K562 (cell line): ENCODE measurements around the gene ANKS1B. TPM values are rescaled to one million over a fixed set of nuclear protein-coding genes. Genes with fewer than 3 reads are reported as not detected.

Experiments used
- ATAC-seq: fragments of 200-7000 bp; cut with Tn5 transposase; 3 replicates; pipeline ENCODE4 v1.9.1; 2020; ENCODE audit warnings: moderate library complexity
- BruUV-seq: library from RNA; stranded (reverse); fragments of 400-500 nt; replicated peaks from 2 replicates; lab custom pipeline; 2021; lab: Mats Ljungman, UMichigan
- CTCF ChIA-PET: fragments of 300-600 bp; formaldehyde crosslinking; extraction: SDS; loops from one replicate; lab custom pipeline; 2021; ENCODE audit warnings: low intra/inter-chr PET ratio; lab: Yijun Ruan, JAX
- POLR2A ChIA-PET: fragments of 300-600, 350-650 bp; sonication (Branson Sonifier 250); formaldehyde crosslinking; extraction: SDS; loops from one replicate; lab custom pipeline; 2021; ENCODE audit warnings: antibody characterized with exemption, inconsistent platforms; lab: Yijun Ruan, JAX
- DNase-seq, 4 experiments: peaks; one replicate each; pipeline versions ENCODE4 v3.0.0 to v3.0.0-alpha.2; 2011 to 2018; ENCODE audit warnings: low spot score in 3 of 4, mixed read lengths in 3 of 4; ENCODE audit errors: extremely low read depth in 1 of 4
- FAIRE-seq: peaks from 2 replicates; lab custom pipeline; 2011; peaks lifted over from hg19 to GRCh38; lab: Jason Lieb, UNC
- H2AFZ ChIP-seq: 2 replicates; pipeline ENCODE4 v1.6.0; 2011; ENCODE audit warnings: low read depth, low read length, control low read depth, inconsistent platforms
- H3K27ac ChIP-seq: fragments of 200-600 bp; 3 replicates; pipeline ENCODE4 v1.8.0; 2011; ENCODE audit warnings: low read depth, mild to moderate bottlenecking, control low read depth, inconsistent platforms, low read length, moderate library complexity, mixed read lengths; ENCODE audit errors: extremely low read depth
- H3K27me3 ChIP-seq, 2 experiments: fragments of 300-600 bp in 1 of 2; 2 replicates in 1 of 2; 3 replicates in 1 of 2; pipeline versions ENCODE4 v1.6.0 to v1.8.0; 2011; ENCODE audit warnings: inconsistent platforms in 2 of 2, low read length in 2 of 2, mild to moderate bottlenecking in 1 of 2, mixed read lengths in 1 of 2, moderate library complexity in 1 of 2; ENCODE audit not compliant: control insufficient read depth in 2 of 2, insufficient read depth in 2 of 2
- H3K36me3 ChIP-seq: fragments of 300-600 bp; 3 replicates; pipeline ENCODE4 v1.8.0; 2011; ENCODE audit warnings: mild to moderate bottlenecking, low read length, inconsistent platforms; ENCODE audit not compliant: control insufficient read depth, insufficient read depth
- H3K4me1 ChIP-seq, 2 experiments: fragments of 200-600 bp in 1 of 2; replicated peaks in 1 of 2; 2 replicates in 1 of 2; 3 replicates in 1 of 2; pipeline versions ENCODE4 v1.5.1 to v1.8.0; 2011; ENCODE audit warnings: inconsistent platforms in 2 of 2, low read length in 2 of 2, mild to moderate bottlenecking in 1 of 2, mixed read lengths in 1 of 2, moderate library complexity in 1 of 2; ENCODE audit not compliant: control insufficient read depth in 2 of 2, insufficient read depth in 2 of 2
- H3K4me2 ChIP-seq: 2 replicates; pipeline ENCODE4 v1.6.1; 2011; ENCODE audit warnings: low read length, control low read depth, inconsistent platforms, mixed read lengths; ENCODE audit not compliant: insufficient read depth
- H3K4me3 ChIP-seq: fragments of 200-600 bp; sonication (generic), shearing (Covaris generic); 2 replicates; pipeline ENCODE4 v1.5.1; 2016; ENCODE audit warnings: control low read depth, inconsistent platforms
- H3K79me2 ChIP-seq: fragments of 200-600 bp; 3 replicates; pipeline ENCODE4 v1.8.0; 2011; ENCODE audit warnings: low read length, inconsistent platforms; ENCODE audit not compliant: control insufficient read depth, insufficient read depth
- H3K9ac ChIP-seq, 2 experiments: 2 replicates each; pipeline versions ENCODE4 v1.6.0 to v1.6.1; 2011; ENCODE audit warnings: low read depth in 2 of 2, low read length in 2 of 2, control low read depth in 1 of 2, inconsistent platforms in 1 of 2, mild to moderate bottlenecking in 1 of 2, mixed read lengths in 1 of 2; ENCODE audit not compliant: insufficient read depth in 1 of 2
- H3K9me1 ChIP-seq: one replicate; pipeline ENCODE4 v1.6.0; 2011; ENCODE audit warnings: inconsistent platforms, mild to moderate bottlenecking, low read length, moderate library complexity; ENCODE audit not compliant: control insufficient read depth, insufficient read depth
- H3K9me3 ChIP-seq: replicated peaks from 2 replicates; pipeline ENCODE4 v1.5.1; 2011; ENCODE audit warnings: low read depth, low read length, inconsistent platforms; ENCODE audit not compliant: control insufficient read depth, insufficient read depth
- H4K20me1 ChIP-seq: replicated peaks from 2 replicates; pipeline ENCODE4 v1.6.1; 2011; ENCODE audit warnings: low read length, inconsistent platforms, mixed read lengths; ENCODE audit not compliant: control insufficient read depth, insufficient read depth
- BCOR ChIP-seq: fragments of 450-650 bp; IDR thresholded peaks from 2 replicates; pipeline ENCODE4 v1.6.1; 2016
- CREBBP ChIP-seq: IDR thresholded peaks from one replicate; pipeline ENCODE4 v1.6.1; 2012; ENCODE audit warnings: low read depth, mild to moderate bottlenecking, control low read depth, inconsistent platforms, low read length
- ELF1 ChIP-seq: fragments of 200-800 bp; sonication (Bioruptor generic); IDR thresholded peaks from 2 replicates; pipeline ENCODE4 v1.6.1; 2016; ENCODE audit warnings: missing genetic modification characterization, missing compliant biosample characterization
- MIER1 ChIP-seq: fragments of 450-650 bp; IDR thresholded peaks from 2 replicates; pipeline ENCODE4 v1.6.1; 2016; ENCODE audit warnings: antibody characterized with exemption, mild to moderate bottlenecking, low read depth
- NEUROD1 ChIP-seq: fragments of 150-350 bp; IDR thresholded peaks from 2 replicates; pipeline ENCODE4 v1.6.1; 2014; ENCODE audit warnings: borderline replicate concordance, low read length, low read depth; ENCODE audit not compliant: partially characterized antibody
- RBM22 ChIP-seq: fragments of 200-400 bp; formaldehyde crosslinking; IDR thresholded peaks from 2 replicates; pipeline ENCODE4 v1.6.1; 2018; ENCODE audit warnings: low read length, low read depth; ENCODE audit not compliant: poor library complexity, severe bottlenecking
- TARDBP ChIP-seq: fragments of 450-650 bp; IDR thresholded peaks from 2 replicates; pipeline ENCODE4 v1.6.1; 2016
- WGBS: fragments of 100-300 bp; shearing (Covaris generic); methylation state at CpG from one replicate; pipeline ENCODE4 v1.1.6; 2016; ENCODE audit warnings: low coverage, mixed read lengths; ENCODE audit not compliant: insufficient coverage; ENCODE audit errors: missing lambda C conversion rate; 5-methylcytosine and 5-hydroxymethylcytosine counted together
- in situ Hi-C: fragments of 300-500 bp; cut with MboI; formaldehyde crosslinking; loops from 4 replicates; pipeline ENCODE4 v1.15.0; 2018; ENCODE audit warnings: inconsistent platforms, mixed read lengths
- intact Hi-C: fragments of 100-400 bp; cut with micrococcal nuclease; formaldehyde crosslinking; loops from 2 replicates; pipeline ENCODE4 v1.14.2; 2022
- polyA plus RNA-seq, 8 experiments: library from polyadenylated mRNA; depleted of rRNA in 4 of 8; stranded (reverse) in 5 of 8; unstranded in 3 of 8; fragments of >200 nt; fragmentation: Nextera tagmentation in 2 of 8; fragmentation: Illumina TruSeq in 1 of 8; extraction: Ambion mirVana in 2 of 8; extraction: Trizol in 1 of 8; gene quantifications; 2 replicates each; pipeline versions ENCODE4 v1.2.1 to v1.2.3, GENCODE V29; 2011 to 2014; ENCODE audit warnings: inconsistent platforms in 1 of 8, missing spikeins in 1 of 8
- total RNA-seq, 7 experiments: library from RNA; depleted of rRNA in 6 of 7; stranded (reverse); fragments of >200 nt in 6 of 7; fragmentation: Illumina TruSeq in 2 of 7; extraction: Trizol in 2 of 7; gene quantifications; 2 replicates each; pipeline versions ENCODE4 v1.2.1 to v1.2.3, GENCODE V29; 2011 to 2021; ENCODE audit warnings: low replicate concordance in 1 of 7
- TF ChIP-seq, protein P1 (sequence below): fragments of 450-650 bp; IDR thresholded peaks from 2 replicates; pipeline ENCODE4 v1.6.1; 2016; ENCODE audit warnings: low read depth, mild to moderate bottlenecking, moderate library complexity
- TF ChIP-seq, protein P2 (sequence below): fragments of 450-650 bp; formaldehyde crosslinking; IDR thresholded peaks from 2 replicates; pipeline ENCODE4 v1.4.0; 2020; ENCODE audit warnings: mild to moderate bottlenecking, moderate library complexity

Gene ANKS1B
- total and polyA plus RNA-seq, 9 of the 15 experiments (the other 6 are each of a cell fraction or from before 2014, with no cell fraction given): 0.04 to 0.47 (median 0.28) TPM; not detected in 4

DNA sequence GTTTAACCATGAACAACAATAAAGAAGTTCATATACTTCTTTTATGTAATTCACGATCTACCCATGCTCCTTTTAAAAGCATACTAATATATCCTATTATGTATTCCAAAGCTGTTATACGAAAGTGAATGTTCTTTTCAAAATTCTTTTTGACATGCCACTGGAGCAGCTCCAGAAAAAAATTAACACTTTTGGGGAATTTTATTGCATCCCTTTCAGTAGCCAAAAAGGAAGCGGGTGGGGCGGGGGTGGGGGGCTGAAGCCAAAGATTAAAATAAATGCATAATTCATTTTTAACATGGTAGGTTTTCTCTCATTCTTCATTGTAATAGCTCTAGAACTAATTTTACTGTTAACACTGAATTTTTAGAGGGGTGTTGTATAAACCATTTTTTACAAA is 123.0 kb downstream of the ANKS1B start:
- 0% methylated on average over 3 of the region's 4 CpGs for WGBS
- POLR2A ChIA-PET: no interaction called here
- H2AFZ ChIP-seq: no peak overlapping the region
- H3K9me1 ChIP-seq: no peaks in the 10 kb centered on the region
- in situ Hi-C loops: no loop called here
- no peak overlapping the region for H3K9ac ChIP-seq
- no peaks in the 10 kb centered on the region for H3K36me3 ChIP-seq
- H3K27me3 ChIP-seq: no peaks in the 10 kb centered on the region
- no peaks in the 10 kb centered on the region for H3K79me2 ChIP-seq
- ATAC-seq (no peak), FAIRE-seq (no peak), DNase-seq (no peak)
- H3K4me2 ChIP-seq: no peak overlapping the region
- H3K27ac ChIP-seq: no peak overlapping the region
- intact Hi-C loops: no loop called here
- no peaks in the 10 kb centered on the region for H3K4me1 ChIP-seq
- H3K4me3 ChIP-seq: no peak overlapping the region
- no TSS peak for BruUV-seq
- CTCF ChIA-PET: no interaction called here
- H4K20me1 ChIP-seq: no peaks in the 10 kb centered on the region
- no peaks in the 10 kb centered on the region for H3K9me3 ChIP-seq
- TF ChIP-seq CREBBP: no peak
- TF ChIP-seq, protein P1, sequence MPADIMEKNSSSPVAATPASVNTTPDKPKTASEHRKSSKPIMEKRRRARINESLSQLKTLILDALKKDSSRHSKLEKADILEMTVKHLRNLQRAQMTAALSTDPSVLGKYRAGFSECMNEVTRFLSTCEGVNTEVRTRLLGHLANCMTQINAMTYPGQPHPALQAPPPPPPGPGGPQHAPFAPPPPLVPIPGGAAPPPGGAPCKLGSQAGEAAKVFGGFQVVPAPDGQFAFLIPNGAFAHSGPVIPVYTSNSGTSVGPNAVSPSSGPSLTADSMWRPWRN: no peak
- TF ChIP-seq BCOR: no peak
- no peak for TF ChIP-seq TARDBP
- TF ChIP-seq, protein P2, sequence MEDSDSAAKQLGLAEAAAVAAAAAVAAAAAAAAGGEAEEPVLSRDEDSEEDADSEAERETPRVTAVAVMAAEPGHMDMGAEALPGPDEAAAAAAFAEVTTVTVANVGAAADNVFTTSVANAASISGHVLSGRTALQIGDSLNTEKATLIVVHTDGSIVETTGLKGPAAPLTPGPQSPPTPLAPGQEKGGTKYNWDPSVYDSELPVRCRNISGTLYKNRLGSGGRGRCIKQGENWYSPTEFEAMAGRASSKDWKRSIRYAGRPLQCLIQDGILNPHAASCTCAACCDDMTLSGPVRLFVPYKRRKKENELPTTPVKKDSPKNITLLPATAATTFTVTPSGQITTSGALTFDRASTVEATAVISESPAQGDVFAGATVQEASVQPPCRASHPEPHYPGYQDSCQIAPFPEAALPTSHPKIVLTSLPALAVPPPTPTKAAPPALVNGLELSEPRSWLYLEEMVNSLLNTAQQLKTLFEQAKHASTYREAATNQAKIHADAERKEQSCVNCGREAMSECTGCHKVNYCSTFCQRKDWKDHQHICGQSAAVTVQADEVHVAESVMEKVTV (CRISPR knock-in tag): no peak
- TF ChIP-seq MIER1: no peak
- no peak for TF ChIP-seq ELF1 (tag)
- no peak for TF ChIP-seq RBM22
- no peak for TF ChIP-seq NEUROD1
